ENCODE measurements around the gene ANKRD36C.
"Not testable (repeated sequence)": the region's sequence is repeated elsewhere in the genome, so short reads cannot be mapped to it uniquely, and the experiment has no call there.

The ANKRD36C gene

DNA sequence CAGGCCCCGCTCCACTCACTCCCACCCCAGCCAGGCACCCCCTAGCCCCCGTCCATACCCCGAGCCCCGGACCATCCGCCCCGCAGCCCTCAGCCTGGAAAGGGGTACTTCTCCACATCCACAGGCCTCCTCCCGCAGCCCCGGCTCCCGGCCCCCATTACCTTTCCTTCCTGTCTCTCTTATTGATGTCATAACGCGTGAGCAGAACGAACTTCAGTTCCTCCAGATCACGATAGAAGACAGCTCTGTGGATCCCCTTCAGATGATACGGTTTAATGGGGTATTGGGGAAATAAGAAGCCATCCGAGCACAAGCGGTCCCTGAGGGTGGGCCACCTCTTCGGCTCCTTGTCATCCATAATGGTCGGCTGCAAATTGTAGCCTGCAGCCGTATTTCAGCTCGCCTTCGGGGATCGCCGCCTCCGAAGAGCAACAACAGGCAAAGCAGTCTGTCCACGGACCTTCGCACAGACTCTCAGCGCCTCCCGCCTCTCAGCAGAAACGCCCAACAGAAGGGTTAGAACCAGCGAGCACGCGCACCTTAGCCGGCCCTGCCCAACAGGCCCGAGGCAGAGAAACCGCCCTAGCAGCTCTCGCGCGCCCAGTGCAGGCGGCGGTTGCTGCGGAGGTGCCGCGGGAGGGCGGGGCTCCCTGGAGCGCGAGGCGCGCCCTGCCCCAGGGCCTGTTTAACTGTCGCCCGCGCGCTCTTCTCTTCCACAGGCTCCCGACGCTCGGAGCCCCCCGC lies at the start of gene ANKRD36C:
TSS of gene ANKRD36C (minus strand) at position 474 of the 744 bp plus-strand sequence. CDS start at position 358, 116 bp downstream.
- not testable (repeated sequence) for DNase-seq

- DNase-seq: not testable (repeated sequence)
Measured at GRCh38 chr2:96035554-96035953, 43.9 kb upstream of the ANKRD36C start.

DNA sequence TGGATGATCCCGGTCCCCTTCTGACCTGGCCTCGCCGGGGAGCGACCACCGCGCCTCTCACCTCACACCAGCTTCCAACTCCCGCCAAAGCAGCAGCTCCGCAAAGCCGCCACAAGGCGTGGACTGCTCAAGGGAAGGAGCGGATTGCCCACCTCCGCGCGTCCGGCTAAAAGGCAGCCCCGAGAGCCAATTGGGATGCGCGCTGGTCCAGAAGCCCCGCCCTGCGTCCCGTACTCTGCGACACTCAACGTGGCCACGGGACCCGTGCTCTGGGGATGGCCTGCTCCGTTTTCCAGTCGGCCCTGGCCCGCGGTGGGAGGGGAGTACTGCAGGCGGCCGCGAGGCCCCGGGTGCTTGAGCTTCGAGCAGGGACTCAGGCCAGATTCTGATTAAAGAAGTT lies 43.2 kb upstream of the ANKRD36C start, which contains the start of gene GPAT2:
TSS of gene GPAT2 (minus strand) at position 125 of the 400 bp plus-strand sequence. CDS start 2,557 bp downstream, outside the sequence.
- not testable (repeated sequence) for DNase-seq

DNA sequence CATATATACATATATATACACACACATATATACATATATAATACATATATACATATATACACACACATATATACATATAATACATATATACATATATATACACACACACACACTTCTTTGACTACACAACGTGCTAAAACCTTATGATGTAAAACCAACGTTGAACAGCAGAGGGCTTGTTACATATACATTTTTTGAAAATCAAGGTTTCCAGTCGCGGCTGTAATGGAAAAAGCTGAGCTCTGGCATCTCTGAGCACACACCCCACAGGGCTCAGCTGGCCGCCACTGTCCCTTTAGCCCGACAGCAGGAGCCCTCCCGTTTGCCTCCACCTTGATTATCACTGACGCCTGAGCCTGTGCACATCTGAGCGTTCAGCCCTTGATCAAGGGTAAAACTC lies 42.4 kb upstream of the ANKRD36C start:
- not testable (repeated sequence) for DNase-seq

DNA sequence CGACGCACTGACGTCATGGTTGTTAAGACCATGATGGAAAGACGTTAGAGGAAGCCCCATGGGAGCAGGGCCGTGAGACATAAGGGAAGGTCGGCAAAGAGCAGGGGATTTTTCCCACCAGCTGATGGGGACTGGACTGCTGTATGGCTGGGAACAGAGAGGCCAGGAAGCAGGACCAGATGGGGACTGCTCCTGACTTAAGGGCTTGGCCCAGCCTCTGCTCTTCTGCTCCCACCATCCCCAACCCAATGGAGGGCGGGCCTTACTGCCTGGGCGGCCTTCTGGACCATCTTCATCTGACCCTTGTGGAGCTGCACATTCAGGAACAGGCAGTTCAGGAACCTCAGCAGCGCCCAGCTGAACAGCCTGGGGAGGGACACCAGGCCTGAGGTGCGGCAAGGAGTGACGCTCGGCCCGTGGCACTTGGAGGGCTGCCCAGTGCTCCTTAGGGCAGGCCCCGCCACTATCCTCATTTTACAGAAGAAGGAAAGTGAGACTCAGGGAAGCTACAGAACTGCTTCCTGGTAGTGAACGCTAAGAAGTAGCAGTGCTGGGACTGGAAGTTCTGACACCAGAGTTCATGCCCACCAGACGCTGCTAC lies 36.2 kb upstream of the ANKRD36C start:
- DNase-seq: not testable (repeated sequence)

DNA sequence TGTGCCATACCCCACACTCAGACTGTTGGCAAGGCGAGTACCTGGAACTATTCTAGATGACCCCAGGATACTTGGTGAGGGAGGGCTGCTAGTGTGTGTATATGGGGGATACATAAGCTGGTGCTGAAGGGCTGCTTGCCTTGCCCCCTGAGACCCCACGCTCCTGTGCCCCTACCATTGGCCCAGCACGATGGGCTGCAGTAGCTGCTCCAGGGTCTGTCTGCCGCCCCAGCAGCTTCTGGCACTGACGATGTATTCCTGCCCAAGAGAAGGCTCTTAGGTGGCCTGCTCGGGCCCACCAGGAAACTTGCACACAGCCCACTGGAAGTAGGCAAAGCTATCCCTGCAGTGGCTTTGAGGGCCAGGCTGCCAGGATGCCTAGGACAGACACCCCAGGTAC lies 34.1 kb upstream of the ANKRD36C start:
- not testable (repeated sequence) for DNase-seq

GRCh38 chr2:96025194-96025492 lies 33.5 kb upstream of the ANKRD36C start:
- no peak for DNase-seq

- DNase-seq: no peak
Measured at GRCh38 chr2:96024336-96025193, 32.9 kb upstream of the ANKRD36C start.

GRCh38 chr2:96023701-96024100 lies 32.1 kb upstream of the ANKRD36C start:
- not testable (repeated sequence) for DNase-seq

DNA sequence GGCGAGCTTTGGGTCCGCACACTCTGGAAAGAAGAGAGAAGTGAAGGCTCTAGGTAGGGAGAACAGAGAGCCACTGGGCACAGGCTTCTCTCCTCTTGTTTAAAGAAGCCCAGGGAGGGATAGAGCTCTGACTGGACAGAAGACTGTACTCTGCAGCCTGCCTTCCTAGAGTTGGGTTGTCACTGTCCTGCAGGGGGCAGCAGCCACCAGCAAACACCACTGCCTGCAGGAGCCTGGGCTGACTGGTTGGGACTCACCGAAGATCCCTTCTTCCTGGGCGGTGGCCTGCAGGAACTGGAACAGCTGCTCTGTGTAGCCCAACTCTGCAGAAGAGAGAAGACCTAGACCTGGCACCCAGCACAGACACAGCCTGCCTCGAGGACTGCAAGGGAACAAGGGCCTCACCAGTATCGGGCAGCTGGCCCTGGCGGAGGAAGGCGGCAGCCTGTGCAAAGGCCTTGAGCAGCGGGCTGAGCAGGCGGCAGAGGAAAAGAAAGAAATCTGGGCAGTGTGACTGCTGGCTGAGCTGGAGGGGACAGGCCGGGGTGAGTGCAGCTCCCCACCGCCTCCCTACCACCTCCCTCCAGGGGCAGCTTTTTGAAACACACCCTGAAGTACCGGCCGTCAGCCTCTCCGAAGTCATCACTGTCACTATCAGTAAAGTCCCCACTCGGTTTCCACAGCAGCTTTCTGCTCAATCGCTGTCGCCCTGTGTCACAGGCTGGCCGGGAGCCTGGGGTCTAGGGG lies 31.2 kb upstream of the ANKRD36C start:
- DNase-seq: not testable (repeated sequence)

- not testable (repeated sequence) for DNase-seq
Measured at GRCh38 chr2:96022126-96022525, 30.5 kb upstream of the ANKRD36C start.

DNA sequence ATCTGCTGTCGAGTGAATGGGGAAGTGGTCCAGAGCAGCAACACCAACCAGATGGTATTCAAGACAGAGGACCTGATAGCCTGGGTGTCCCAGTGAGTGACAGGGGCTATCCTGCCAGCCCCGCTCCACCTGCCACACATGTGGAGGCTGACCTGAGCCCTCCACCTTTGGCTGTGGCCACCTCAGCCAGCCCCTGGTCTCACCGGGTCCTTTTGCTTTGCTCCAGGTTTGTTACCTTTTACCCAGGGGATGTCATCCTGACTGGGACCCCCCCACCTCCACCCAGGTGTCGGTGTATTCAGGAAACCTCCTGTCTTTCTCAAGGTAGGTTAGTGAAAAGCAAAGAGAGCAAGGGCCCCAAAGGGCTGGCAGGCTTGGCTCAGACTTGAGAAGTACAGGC lies 29.5 kb upstream of the ANKRD36C start:
- not testable (repeated sequence) for DNase-seq

DNA sequence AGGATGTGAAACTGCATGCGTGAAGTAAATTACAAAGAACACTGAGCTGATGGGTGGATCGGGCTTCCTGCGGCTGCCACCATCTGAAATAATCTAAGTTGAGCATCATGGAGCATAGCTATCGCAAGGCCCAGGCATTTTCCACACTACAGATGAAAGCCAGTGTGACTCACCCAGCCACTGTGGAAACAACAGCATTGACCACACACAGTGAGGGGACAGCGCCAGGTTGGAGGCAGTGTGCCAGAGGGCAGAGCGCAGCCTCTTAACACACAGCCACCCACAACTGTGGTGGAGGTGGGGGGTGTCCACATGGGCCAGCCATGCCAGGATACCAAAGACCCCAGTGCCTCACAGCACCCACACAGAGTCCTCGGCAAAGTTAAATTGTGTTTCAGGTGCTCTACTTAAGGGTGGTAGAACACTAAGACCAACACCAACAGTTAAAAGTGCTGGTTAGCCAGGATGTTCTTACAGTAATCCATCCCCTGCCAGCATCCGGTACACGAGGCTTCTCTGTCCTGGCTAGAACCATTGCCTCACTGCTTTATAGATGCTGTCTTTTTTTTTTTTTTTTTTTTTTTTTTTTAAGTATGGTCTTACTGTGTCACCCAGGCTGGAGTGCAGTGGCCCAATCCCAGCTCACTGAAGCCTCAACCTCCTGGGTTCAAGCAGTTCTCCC lies 28.4 kb upstream of the ANKRD36C start:
- DNase-seq: not testable (repeated sequence)

- DNase-seq: not testable (repeated sequence)
Measured at GRCh38 chr2:96016321-96016720, 24.7 kb upstream of the ANKRD36C start.

DNA sequence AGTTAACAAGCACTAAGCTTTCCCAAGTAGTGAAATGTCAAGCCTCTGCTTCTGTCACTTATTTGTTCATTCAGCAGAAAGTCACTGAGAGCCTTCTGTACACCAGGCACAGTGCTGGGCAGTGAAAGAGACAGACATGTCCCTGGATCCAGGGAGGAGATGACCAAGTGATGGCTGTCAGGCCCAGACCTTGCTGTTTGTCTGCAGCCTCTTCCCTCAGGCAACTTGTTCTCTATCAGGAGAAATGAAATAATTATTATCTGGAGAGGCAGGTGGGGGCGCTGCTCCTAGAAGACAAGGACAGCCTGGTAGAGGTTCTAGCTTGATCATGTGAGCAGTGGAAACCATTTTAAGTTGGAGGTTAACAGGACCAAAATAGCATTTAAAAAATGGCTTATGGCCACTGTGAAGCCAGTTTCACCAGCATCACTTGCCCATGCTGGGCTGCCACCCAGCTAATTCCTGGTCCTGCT lies 21.2 kb upstream of the ANKRD36C start:
- not testable (repeated sequence) for DNase-seq

DNA sequence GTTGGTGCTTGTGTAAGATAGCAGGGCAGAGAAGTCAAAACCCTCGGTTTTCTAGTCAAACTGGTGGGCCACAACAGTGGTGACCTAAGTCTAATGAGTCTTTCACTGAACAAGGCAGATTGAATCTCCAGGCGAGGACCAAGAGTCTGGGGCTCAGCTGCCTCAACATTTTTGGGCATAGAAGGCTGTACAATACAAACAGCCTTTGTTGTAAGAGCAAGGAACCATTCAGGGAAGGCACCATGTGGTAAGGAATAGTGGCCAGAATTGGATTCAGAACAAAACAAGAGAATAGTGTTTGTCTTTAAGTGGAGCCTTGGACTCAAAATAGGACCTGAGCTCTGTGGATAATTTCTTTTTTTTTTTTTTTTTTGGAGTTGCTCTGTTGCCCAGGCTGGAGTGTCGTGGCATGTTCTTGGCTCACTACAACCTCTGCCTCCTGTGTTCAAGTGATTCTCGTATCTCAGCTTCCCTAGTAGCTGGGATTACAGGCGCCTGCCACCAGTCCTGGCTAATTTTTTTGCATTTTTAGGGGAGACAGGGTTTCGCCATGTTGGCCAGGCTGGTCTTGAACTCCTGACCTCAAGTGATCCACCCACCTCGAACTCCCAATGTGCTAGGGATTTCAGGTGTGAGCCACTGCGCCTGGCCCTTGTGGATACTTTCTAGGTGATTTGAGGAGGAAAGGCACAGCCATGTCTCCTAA lies 20.6 kb upstream of the ANKRD36C start:
- not testable (repeated sequence) for DNase-seq

DNA sequence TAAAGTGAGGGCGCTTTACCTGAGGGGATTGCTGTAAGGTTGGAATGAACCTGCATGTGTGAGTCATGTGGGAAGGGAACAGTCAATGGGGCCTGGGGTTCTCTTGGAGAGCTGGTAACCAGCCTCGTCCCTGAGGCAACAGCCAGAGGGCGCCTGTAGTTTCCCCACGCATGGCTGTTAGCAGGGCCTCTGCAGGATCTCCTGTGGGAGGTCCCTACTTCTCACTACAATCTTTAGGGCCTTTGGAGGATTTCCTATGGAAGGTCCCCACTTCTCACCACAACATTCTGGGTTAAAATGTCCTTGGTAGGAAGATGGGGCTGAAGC lies 19.5 kb upstream of the ANKRD36C start:
- not testable (repeated sequence) for DNase-seq

DNA sequence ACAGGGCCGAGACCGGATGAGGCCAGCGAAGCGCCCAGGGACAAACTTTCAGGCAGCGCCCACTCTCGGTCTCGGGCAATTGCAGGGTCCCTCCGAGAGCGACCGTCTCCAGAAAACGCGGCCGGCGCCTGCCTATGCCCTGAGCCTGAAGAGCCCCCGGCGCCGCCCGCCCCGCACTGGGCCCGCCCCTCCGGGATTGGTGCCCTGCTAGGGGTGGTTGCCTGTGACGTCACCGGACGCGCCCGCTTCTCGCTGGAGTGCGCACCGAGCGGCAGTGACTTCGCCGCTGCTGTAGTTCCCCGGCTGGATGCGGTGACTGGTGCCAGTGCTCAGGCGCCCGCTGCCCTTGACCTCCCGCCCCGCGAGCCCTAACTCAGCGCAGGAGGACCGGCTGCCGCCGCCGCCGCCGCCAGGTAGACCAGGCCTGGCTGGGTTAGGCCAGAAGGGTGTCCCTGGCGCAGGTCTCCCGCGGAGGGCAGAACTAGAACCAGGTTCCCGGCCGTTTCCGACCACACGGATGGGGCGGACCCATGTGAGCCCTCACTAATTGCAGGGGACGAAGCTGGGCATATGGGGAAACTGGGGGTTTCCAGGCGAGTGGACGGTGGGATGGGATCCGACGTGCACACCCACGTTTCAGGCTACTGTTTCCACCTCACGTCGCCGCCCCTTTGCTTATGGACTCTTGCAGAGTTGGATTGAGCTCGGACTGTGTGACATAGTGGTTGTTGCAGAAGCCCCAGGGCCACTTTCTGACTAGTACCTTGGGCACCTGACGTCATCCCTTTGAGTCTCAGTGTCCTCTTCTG lies 18.9 kb upstream of the ANKRD36C start:
- not testable (repeated sequence) for DNase-seq

- DNase-seq: not testable (repeated sequence)
Measured at GRCh38 chr2:96009833-96010232, 18.2 kb upstream of the ANKRD36C start.

GRCh38 chr2:96008051-96008450 lies 16.4 kb upstream of the ANKRD36C start:
- DNase-seq: not testable (repeated sequence)
